ENCODE results near the gene PRKAG2. TPM values are rescaled to one million over a fixed set of nuclear protein-coding genes. Genes with fewer than 3 reads are reported as not detected.

Gene PRKAG2
- total and polyA plus RNA-seq, 4 donors, result 17.5 to 33.3 (median 23.9) TPM

GRCh38 chr7:151541709-151542499 is 335.0 kb downstream of the PRKAG2 start:
- Histone ChIP-seq H3K27ac (ENCODE audit: low read depth in 1 of 2, low read length in 1 of 2) (no peak overlapping the region), H3K4me1 (ENCODE audit: control insufficient read depth in 5 of 5, insufficient read depth in 5 of 5, low read length in 5 of 5) (peaks cover 0 to 10% (median 0%) of the 10 kb centered on the region in 5 donors), H3K9me3 (ENCODE audit: control insufficient read depth in 4 of 4, insufficient read depth in 3 of 4, low read length in 3 of 4) (no peaks in the 10 kb centered on the region), H3K9ac (ENCODE audit: insufficient read depth in 1 of 2, low read length in 2 of 2) (no peak overlapping the region), H3K36me3 (ENCODE audit: control insufficient read depth in 4 of 4, insufficient read depth in 4 of 4, low read length in 4 of 4) (no peaks in the 10 kb centered on the region), H3K27me3 (ENCODE audit: control insufficient read depth in 3 of 3, insufficient read depth in 3 of 3, low read length in 2 of 3) (peaks cover 0 to 18% (median 11%) of the 10 kb centered on the region in 3 donors), H3K4me3 (no peak overlapping the region)
- ATAC-seq (ENCODE audit: insufficient read depth, low FRiP score) (no peak), DNase-seq (no peak)
- 88 to 89% methylated on average over 17 of the region's 17 CpGs for WGBS, 2 donors
- no peak for TF ChIP-seq CTCF (IDR thresholded peaks at IDR 0.05; ENCODE audit: control extremely low read depth, extremely low read depth)

- 95 to 97% methylated on average over 4 of the region's 4 CpGs for WGBS, 2 donors
- DNase-seq (no peak), ATAC-seq (ENCODE audit: insufficient read depth, low FRiP score) (no peak)
- H3K4me3 ChIP-seq, result no peak overlapping the region
- TF ChIP-seq CTCF (IDR thresholded peaks at IDR 0.05; ENCODE audit: control extremely low read depth, extremely low read depth), result no peak
- peaks cover 0 to 8% (median 0%) of the 10 kb centered on the region in 3 donors for H3K27me3 ChIP-seq (ENCODE audit: control insufficient read depth in 3 of 3, insufficient read depth in 3 of 3, low read length in 2 of 3)
- H3K9ac ChIP-seq (ENCODE audit: insufficient read depth in 1 of 2, low read length in 2 of 2), result no peak overlapping the region
- no peaks in the 10 kb centered on the region for H3K36me3 ChIP-seq (ENCODE audit: control insufficient read depth in 4 of 4, insufficient read depth in 4 of 4, low read length in 4 of 4)
- H3K9me3 ChIP-seq (ENCODE audit: control insufficient read depth in 4 of 4, insufficient read depth in 3 of 4, low read length in 3 of 4), result no peaks in the 10 kb centered on the region
- peaks cover 0 to 10% (median 0%) of the 10 kb centered on the region in 5 donors for H3K4me1 ChIP-seq (ENCODE audit: control insufficient read depth in 5 of 5, insufficient read depth in 5 of 5, low read length in 5 of 5)
- no peak overlapping the region for H3K27ac ChIP-seq (ENCODE audit: low read depth in 1 of 2, low read length in 1 of 2)
These were observed 336.8 kb downstream of the PRKAG2 start for GRCh38 chr7:151540146-151540545.

- no peak overlapping the region for H3K9ac ChIP-seq (ENCODE audit: insufficient read depth in 1 of 2, low read length in 2 of 2)
- H3K4me3 ChIP-seq, result no peak overlapping the region
- WGBS, 2 donors, result 75 to 79% methylated on average over 9 of the region's 9 CpGs
- ATAC-seq (ENCODE audit: insufficient read depth, low FRiP score) (no peak), DNase-seq (peak in 1 of 3 donors; percentile 20)
- no peaks in the 10 kb centered on the region for H3K9me3 ChIP-seq (ENCODE audit: control insufficient read depth in 4 of 4, insufficient read depth in 3 of 4, low read length in 3 of 4)
- TF ChIP-seq CTCF (IDR thresholded peaks at IDR 0.05; ENCODE audit: control extremely low read depth, extremely low read depth), result no peak
- no peak overlapping the region for H3K27ac ChIP-seq (ENCODE audit: low read depth in 1 of 2, low read length in 1 of 2)
- H3K27me3 ChIP-seq (ENCODE audit: control insufficient read depth in 3 of 3, insufficient read depth in 3 of 3, low read length in 2 of 3), result peaks cover 0 to 4% (median 0%) of the 10 kb centered on the region in 3 donors
- peaks cover 0 to 10% (median 0%) of the 10 kb centered on the region in 5 donors for H3K4me1 ChIP-seq (ENCODE audit: control insufficient read depth in 5 of 5, insufficient read depth in 5 of 5, low read length in 5 of 5)
- H3K36me3 ChIP-seq (ENCODE audit: control insufficient read depth in 4 of 4, insufficient read depth in 4 of 4, low read length in 4 of 4), result no peaks in the 10 kb centered on the region
These were observed 337.7 kb downstream of the PRKAG2 start for GRCh38 chr7:151539088-151539671.
